ENCODE measurements around the gene LRP8. TPM values are rescaled to one million over a fixed set of nuclear protein-coding genes. Genes with fewer than 3 reads are reported as not detected.

LRP8 gene
- total and polyA plus RNA-seq, 7 donors: 0.17 to 2.4 (median 0.94) TPM

GRCh38 chr1:53288002-53288789, 39.7 kb downstream of the LRP8 start:
- Histone ChIP-seq H3K27me3 (ENCODE audit: insufficient read depth in 3 of 3, low read length in 2 of 3) (no peaks in the 10 kb centered on the region), H3K36me3 (ENCODE audit: insufficient read depth in 1 of 2, low read depth in 1 of 2) (no peaks in the 10 kb centered on the region), H3K4me3 (no peak overlapping the region), H3K4me1 (peaks cover 2% of the 10 kb centered on the region), H3K9me3 (no peaks in the 10 kb centered on the region), H3K27ac (no peak overlapping the region)
- WGBS, 3 donors: 71 to 78% (median 76%) methylated on average over 16 to 18 of the region's 18 CpGs
- DNase-seq (no peak), ATAC-seq (no peak)
- intact Hi-C loops (cut with DNase I): no loop called here
- TF ChIP-seq CTCF (IDR thresholded peaks at IDR 0.05): no peak

- WGBS, 3 donors: 70 to 83% (median 75%) methylated on average over 4 of the region's 4 CpGs
- no peaks in the 10 kb centered on the region for H3K9me3 ChIP-seq
- H3K27ac ChIP-seq: no peak overlapping the region
- no peaks in the 10 kb centered on the region for H3K27me3 ChIP-seq (ENCODE audit: insufficient read depth in 3 of 3, low read length in 2 of 3)
- H3K4me3 ChIP-seq: no peak overlapping the region
- ATAC-seq: no peak
- no peaks in the 10 kb centered on the region for H3K36me3 ChIP-seq (ENCODE audit: insufficient read depth in 1 of 2, low read depth in 1 of 2)
- no peak for TF ChIP-seq CTCF (IDR thresholded peaks at IDR 0.05)
- no peaks in the 10 kb centered on the region for H3K4me1 ChIP-seq
- intact Hi-C loops (cut with DNase I): no loop called here
- no peak for DNase-seq
Observed at GRCh38 chr1:53286955-53287354, 40.9 kb downstream of the LRP8 start.

GRCh38 chr1:53285969-53286760, 41.7 kb downstream of the LRP8 start:
- no peaks in the 10 kb centered on the region for H3K27me3 ChIP-seq (ENCODE audit: insufficient read depth in 3 of 3, low read length in 2 of 3)
- no peak overlapping the region for H3K4me3 ChIP-seq
- no peak overlapping the region for H3K27ac ChIP-seq
- intact Hi-C loops (cut with DNase I): no loop called here
- ATAC-seq: no peak
- no peak for DNase-seq
- H3K9me3 ChIP-seq: no peaks in the 10 kb centered on the region
- WGBS, 3 donors: 74 to 78% (median 74%) methylated on average over 8 of the region's 8 CpGs
- no peaks in the 10 kb centered on the region for H3K36me3 ChIP-seq (ENCODE audit: insufficient read depth in 1 of 2, low read depth in 1 of 2)
- no peak for TF ChIP-seq CTCF (IDR thresholded peaks at IDR 0.05)
- no peaks in the 10 kb centered on the region for H3K4me1 ChIP-seq

GRCh38 chr1:53285546-53285945, 42.3 kb downstream of the LRP8 start:
- TF ChIP-seq CTCF (IDR thresholded peaks at IDR 0.05): no peak
- H3K36me3 ChIP-seq (ENCODE audit: insufficient read depth in 1 of 2, low read depth in 1 of 2): no peaks in the 10 kb centered on the region
- no peak overlapping the region for H3K4me3 ChIP-seq
- H3K27ac ChIP-seq: no peak overlapping the region
- H3K4me1 ChIP-seq: no peaks in the 10 kb centered on the region
- 72 to 78% (median 76%) methylated on average over 5 of the region's 5 CpGs for WGBS, 3 donors
- no peak for DNase-seq
- H3K9me3 ChIP-seq: no peaks in the 10 kb centered on the region
- intact Hi-C loops (cut with DNase I): no loop called here
- H3K27me3 ChIP-seq (ENCODE audit: insufficient read depth in 3 of 3, low read length in 2 of 3): no peaks in the 10 kb centered on the region
- no peak for ATAC-seq

All from psoas muscle (tissue), 8 donors.